GM21423 (cell line): ENCODE data around the gene NKAIN2.
"Not testable (repeated sequence)": the region's sequence is repeated elsewhere in the genome, so short reads cannot be mapped to it uniquely, and the experiment has no call there.

Experiments used
- ATAC-seq: cut with Tn5 transposase; IDR thresholded peaks from one replicate; pipeline ENCODE4 v1.9.1; 2021; ENCODE audit warnings: mild to moderate bottlenecking, moderate library complexity; ENCODE audit not compliant: unreplicated experiment

NKAIN2 gene

DNA sequence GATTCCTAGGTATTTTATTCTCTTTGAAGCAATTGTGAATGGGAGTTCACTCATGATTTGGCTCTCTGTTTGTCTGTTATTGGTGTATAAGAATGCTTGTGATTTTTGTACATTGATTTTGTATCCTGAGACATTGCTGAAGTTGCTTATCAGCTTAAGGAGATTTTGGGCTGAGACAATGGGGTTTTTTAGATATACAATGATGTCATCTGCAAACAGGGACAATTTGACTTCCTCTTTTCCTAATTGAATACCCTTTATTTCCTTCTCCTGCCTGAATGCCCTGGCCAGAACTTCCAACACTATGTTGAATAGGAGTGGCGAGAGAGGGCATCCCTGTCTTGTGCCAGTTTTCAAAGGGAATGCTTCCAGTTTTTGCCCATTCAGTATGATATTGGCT lies 363.6 kb downstream of the NKAIN2 start:
- ATAC-seq: not testable (repeated sequence)

DNA sequence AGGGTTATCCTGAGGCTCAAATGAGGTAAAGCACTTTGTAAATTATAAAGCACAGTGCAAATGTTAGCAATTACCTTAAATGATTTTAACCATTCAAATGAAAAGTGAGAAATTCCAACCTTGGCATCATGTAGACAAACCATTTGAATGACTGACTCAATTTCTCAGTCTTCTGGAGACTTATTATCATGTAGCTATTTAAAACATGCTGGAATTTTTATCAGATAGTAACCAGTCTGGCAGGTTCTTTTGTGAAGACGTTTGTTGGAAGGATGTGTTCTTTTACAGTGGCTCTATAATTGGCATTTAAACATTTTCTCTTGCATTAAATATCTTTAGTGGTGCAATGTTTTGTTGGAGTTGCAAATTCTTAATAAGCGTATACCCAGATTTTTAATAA lies 386.6 kb downstream of the NKAIN2 start:
- ATAC-seq: no peak

DNA sequence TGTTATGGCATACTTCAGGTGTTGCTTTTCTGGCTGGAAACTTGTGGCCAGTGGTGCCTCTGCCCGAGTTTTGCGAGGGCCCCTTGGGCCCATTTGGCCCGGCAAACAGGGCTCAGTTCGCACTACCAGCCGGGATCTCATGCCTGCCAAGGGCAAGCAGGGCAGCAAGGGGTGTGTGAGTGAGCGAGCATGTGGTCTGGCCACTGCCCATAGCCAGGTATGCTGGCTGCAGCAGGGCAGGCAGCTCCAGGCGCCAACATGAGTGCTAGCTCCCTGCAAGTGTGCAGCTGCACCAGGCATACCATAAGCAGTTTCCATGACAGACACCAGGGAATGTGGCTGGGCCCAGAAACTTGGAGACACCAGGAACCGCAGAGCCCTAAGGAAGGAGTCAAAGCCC lies 389.5 kb downstream of the NKAIN2 start:
- ATAC-seq: no peak

DNA sequence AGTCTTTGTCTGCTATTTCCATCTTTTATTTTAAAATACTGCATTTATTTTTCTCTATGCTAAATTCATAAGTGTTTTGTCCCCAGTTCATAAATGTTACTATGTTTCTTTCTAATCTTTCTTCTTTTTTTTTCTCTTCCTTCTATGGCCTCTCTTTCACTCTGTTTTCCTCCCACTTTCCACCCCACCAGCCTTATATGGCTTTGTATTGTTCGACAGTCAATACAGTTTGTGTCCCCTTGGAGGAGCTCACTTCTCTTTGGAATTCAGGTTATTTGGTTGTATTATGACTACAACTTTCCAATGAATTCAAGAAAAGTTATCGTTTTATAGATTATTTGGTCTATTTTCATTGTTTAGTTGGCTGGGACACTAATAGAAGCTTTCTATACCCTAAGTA lies 393.5 kb downstream of the NKAIN2 start:
- no peak for ATAC-seq

DNA sequence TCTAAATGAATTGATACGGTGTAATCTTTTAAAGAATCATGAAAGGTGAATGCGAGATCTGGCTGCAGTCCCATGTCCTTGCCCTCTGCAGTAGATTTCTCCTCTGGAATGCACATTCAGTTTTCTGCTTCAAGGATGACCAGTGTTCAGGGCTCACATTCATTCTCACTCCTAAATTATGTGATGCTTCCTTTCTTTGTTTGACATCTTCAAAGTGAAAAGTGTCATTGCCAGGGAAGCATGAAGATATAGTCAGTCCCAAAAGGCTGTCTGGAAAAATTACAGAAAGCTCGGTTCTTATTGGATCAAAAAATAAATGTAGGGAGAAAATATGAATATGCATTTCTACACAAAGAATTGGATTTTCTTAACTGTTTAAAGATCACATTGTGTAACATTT lies 395.6 kb downstream of the NKAIN2 start:
- no peak for ATAC-seq

DNA sequence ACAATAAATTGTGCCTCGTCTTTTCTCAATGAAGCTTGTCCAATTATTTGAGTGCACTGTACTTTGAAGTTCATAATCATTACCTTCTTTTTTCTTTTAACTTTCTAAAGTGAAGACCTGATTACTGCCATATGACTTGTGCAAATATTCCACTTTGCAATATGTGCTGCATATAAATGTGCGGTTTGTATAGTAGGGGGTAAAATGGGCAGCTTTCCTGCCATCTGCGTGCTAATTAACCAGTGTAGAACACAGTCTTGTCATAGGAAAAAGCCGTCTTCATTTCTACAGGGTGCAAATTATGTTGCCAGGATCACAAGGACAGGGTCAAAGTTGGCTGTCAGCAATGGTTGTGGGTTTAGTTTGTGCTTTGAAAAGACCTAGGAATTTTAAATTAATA lies 397.0 kb downstream of the NKAIN2 start:
- no peak for ATAC-seq

DNA sequence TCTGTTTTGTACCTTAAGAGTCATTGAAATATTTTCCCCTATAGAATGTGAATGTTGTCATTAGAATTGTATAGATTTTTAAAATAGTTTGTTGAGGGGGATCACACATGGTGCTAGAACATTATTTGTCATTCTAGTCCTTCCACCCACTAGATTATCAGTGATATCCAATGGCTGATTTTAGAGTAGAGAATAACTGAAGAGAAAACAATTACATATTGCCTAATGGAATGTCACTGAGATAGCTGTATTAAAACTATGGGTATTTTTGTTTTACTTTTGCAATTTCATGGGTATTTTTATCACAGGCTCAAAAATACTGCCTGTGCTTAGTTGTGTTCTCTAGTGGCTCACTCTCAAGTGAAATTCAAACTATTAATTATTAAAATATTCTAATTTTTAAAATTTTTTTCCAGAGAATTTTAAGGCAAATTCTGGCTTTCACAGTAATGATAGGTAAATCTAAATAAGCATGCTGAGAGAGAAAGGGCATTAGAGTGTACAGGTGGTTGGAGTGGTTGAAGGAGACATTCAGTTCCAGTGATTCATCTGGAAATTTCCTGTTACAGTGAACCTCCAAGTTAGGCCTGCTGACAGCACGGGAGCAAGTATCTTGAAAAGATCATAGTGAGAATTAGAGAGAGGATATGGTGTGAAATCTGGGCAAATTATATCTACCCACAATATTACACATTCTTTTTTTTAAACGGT lies 399.6 kb downstream of the NKAIN2 start:
- no peak for ATAC-seq

DNA sequence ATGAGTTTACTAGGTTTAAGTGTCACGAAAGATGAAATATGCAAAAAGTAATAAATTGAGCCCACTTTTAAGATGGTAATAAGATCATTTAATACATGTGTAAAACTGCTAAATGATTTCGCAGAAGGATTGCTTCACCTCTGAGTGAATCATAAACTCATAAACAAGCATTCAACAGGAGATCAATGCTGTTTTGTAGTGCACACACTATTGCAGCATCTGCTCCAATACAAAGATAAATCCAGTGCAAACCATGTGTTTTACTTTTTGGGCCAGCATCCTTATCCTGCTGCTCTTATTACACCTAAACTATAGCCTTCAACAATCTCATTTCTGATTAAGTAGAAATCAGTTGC lies 400.1 kb downstream of the NKAIN2 start:
- ATAC-seq: no peak

DNA sequence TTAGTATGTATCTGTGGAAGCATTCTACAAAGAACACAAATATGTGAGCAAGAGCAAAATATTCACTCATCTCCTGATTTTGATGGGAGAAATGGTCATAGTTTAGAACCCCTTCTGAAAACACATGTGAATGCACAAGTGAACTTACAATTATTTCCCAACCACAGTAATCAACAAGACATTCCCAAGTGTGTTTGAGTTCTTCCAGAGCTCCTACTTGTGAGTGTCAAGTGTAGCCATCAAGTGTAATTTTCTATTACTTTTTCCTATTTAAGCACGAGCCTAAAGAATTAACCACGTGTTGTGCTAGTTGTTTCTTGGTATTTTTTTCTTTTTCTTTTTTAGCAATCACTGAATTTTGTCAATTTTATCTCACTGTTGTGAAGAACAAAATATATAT lies 402.3 kb downstream of the NKAIN2 start:
- ATAC-seq: no peak

DNA sequence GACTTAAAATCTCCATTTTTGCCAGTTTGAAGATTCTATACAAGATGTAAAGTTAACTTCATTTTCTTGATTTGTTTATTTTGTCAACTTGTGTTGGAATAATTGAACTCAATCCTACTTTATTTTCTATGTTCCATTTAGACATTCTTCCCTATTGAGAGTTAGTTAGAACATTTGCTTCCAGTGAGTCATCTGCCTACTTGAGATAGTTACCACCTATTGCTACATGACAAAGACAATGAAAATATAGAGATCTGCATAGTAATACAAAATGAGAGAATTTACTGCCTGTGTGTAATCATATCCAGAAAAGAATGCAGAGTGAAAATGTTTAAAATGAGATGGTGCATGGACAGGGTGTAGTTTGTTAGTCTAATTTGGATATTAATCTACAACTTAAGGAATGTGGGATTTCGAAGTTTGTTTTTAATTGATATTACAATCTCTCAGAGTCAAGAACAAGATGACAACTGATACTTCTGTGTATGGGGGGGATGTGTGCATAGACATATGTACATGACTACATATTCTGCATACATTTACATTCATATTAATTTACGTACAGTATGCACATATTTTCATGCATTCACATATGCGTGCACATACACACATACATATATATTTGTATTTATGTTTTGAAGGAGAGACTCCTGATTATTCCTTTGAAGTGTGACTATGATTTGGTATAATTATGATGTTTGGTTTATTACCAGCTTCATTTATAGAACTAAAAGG lies 420.1 kb downstream of the NKAIN2 start:
- no peak for ATAC-seq

DNA sequence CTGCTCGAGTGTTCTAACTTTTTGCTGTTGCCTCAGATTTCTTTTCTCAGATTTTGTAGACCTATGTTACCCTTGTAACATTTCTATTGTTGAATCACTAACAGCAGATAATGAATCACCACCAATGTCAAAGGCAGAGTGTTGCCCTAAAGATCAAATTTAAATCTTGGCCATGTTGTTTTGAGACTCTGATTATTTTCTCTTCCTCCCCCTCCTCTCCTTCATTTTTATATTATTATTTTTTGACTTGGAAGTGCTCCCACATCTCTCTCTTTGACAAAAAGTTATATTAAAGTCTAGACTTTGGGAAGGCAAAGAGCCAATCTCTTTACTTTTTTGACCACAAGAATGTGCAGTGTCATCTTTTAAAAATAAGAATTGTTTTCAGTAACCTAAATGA lies 422.7 kb downstream of the NKAIN2 start:
- ATAC-seq: no peak

DNA sequence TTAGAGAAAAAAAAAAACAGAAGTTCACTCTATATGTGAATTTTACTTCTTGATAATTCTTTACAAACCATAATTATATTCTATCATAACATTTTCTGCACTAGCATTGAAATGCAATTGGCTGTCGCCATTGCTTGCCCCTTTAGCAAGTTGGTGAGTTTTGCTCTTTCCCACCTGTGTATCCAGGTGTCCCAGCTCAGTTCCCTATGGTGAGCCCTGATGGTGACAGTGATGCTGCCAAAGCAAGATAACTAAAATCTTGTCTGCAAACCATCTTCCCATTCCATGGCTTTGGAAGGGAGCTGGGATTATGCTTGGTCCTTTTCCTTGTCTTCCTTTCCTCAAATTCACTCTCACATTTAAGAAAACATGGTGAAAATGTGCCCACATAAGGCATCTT lies 429.6 kb downstream of the NKAIN2 start:
- no peak for ATAC-seq

DNA sequence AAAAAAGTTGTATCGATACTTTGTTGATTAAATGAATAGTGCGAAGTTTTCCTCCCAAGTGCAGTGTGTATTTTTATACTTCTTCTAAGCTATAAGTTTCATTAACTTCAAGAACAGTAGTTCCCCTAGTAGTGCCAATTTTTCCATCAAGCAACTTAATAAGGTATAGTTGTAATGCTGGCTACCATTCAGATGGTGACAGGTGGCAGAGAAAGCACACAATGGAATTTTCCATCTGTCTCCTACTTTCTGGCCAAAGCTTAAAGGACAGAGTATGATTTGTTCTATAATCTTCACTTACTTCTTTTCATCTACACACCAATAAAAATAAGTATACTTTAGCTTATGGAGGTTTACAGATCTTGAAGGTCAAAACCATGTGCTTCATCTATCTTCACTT lies 431.1 kb downstream of the NKAIN2 start:
- ATAC-seq: no peak

DNA sequence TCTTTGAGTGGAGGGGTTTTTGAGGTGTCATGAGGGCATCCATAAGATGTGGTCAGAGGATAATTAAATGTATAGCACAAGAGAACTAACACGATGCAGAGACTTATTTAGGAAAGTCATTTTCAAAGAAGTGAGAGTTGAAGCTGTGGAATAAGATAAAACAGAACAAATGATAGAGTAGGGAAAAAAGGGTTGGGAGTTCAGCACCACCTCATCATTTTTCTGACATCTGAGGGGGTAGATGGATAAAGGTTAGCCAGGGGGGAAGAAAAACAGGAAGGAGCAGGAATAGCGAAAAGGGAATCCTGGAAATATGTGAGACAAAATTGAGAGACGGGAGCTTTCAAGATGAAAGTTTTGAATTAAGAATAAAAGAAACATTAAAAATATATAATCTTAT lies 434.2 kb downstream of the NKAIN2 start:
- ATAC-seq: no peak

DNA sequence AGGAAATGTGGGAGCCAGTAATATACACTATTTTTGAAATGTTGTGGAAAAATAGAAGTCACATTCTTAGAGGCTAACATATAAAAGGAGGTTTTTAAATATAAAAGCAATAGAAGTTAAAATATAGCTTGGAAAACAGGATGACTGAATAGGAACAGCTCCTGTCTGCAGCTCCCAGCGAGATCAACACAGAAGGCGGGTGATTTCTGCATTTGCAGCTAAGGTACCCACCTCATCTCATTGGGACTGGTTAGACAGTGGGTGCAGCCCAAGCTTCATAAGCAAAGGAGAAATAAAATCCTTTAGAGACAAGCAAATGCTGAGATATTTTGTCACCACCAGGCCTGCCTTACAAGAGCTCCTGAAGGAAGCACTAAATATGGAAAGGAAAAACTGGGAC lies 434.7 kb downstream of the NKAIN2 start:
- not testable (repeated sequence) for ATAC-seq

DNA sequence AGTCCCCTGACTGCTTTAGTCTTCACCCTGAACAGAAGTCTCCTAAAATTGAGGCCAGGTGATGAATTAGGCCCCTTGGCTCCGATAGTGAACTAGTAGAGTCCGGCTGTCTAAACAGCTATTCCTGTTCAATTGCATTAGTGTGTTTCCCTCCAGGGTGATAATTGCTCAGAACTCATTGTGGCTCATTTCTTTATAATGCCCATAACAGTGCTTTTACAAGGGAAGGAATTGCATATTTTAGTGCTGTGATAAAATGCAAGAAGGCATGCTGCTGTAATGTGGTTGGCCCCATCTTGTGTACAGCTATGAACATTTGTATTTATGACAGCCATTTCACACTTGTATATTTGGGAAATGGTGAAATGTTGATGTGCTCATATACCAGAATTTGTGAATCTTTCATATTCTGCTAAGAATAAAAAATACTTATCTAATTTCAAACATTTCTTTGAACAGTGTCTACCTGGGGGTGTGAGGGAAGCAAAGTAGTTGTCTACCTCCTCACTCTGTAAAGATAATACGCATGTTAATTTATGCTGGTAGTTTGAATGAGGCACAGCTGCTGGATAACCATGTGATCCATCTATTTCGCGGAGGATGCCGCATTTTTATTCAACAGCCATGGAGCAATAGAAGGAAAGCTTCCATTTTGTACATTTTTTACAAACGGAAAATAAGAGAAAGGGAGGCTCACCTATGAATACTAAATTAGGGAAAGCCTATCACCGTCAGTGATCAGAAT lies 451.4 kb downstream of the NKAIN2 start:
- ATAC-seq: no peak

DNA sequence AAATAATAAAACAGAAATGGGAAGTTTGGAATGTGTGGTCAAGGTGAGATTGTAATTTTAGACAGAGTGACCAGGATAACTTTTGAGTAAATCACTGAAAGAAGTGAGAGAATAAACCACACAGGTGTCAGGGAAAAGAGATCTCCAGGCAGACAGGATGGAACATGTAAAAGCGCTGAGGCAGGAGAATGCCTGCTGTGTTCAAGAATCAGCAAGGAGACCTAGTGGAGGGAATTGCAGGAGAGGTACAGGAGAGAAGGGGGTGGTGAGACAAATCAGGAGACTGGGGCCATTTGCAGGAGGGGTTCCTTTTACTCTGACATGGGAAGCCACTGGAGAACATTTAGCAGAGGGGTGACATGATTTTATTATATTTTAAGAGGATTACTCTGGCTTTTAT lies 456.7 kb downstream of the NKAIN2 start:
- ATAC-seq: no peak

DNA sequence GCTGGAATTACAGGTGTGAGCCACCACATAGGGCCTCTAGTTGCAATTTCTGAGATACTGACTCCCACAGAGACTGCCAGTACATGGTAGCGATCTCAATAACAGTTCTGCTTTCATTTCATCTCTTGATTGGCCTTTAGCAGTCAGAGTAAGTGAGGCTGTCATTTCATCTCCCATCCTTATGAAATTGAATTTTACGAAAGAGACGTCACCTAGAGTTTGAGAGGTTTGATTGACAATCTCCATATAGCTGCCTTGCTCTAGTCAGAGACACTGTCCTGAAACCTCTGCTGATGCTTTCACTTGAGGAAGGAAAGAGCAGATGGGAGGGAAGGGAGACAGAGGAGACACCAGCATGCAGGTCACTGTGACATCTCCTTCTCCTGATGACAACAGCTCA lies 466.1 kb downstream of the NKAIN2 start:
- no peak for ATAC-seq

DNA sequence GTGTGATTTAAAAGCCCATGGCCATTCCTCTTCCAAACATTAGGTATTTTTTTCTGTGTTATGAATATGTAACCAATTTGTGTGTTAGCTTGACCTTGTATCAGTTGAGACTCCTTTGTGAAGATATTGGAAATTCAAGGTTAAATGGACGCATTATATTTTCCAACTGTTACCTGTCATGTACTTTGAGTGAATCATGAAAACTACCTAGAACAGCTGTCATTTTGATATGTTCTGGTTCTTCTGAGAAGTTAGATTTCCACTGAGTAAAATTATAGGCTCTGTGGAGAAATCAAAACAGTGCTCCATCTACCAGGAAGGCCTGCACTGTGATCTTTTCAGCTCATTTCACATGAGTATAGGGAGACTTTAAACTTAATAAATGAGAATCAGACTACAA lies 470.0 kb downstream of the NKAIN2 start:
- no peak for ATAC-seq

DNA sequence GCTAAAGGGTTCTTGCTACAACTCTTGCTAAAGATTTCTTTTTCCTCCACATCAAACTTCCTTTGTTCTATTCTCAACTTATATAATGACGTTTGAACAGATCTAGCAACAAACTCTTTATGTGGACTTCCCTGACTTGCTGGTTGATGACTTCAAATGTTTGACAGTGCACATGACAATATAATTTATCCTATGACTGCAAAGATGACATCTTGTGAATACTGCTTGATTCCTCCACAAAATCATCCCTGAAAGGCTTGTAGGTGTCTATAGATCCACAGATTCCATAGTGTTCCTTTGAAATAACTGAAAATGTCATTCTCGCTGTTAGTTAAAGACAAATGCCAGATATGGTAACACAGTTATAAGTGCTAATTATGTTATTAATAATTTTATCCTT lies 478.9 kb downstream of the NKAIN2 start:
- no peak for ATAC-seq

DNA sequence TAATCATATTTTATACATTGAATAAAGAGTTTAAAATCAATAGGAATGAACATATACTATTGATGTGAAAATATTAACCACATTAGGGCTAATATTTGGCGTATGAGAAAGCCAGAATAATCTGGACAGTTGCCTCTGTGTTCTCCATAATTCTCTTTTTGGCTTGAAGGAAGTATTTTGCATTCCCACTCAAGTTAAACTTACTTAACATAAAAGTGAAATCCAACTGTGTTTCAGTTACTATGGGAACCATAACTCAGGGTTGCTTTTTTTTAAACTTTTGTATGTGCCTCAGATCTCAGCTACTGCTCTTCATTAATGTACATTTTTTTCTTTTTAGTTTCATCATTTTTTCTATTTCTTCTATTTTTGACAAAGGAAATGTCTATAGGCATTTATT lies 479.8 kb downstream of the NKAIN2 start:
- no peak for ATAC-seq

DNA sequence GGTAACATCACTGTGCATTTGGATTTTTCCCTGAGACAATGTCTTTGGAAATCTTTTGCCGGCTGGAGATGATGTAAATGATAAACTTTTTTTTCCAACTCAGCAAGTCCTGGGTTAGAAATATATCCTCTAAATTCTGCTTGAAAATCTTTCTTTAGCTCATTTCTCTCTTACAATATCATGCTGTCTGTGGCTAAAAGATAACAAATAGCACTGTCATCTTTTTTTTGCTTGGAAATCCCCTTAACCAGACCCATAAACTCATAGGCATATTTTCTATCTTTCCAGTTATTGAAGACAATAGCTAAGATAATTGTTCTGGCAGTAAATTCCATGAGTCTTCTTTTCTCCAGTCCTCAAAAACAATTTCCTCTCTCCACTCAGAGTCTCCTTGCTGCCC lies 481.5 kb downstream of the NKAIN2 start:
- ATAC-seq: no peak
